ENCODE measurements around the gene IL36B. TPM values are rescaled to one million over a fixed set of nuclear protein-coding genes. Genes with fewer than 3 reads are reported as not detected.

The IL36B gene
- total RNA-seq, result not detected

DNA sequence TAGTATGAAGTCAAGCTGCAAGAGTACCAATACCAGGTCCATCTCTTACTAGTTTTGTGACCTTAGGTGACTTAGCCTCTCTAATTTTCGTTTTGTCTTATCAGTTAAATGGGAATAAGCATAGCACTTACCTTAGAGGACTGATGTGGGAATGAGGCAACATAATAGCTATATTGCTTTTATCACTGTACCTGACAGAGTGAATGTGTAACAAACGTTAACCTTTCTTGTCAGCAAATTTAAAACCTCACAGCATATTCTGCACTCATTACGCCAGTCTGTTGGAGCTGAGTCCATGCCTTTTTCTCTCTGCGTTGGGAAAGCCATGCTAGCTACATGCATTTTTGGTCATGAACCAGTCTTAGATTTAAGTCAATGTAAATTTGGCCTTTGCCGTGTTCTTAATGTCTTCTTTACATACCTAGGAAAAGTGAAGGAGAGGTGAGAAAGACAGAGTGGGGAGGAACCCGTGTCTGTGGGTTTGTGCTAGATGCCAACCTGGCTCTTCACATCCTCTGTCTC, at the start of gene IL36B:
IL36B (minus strand) TSS at position 472 of the 522 bp plus-strand sequence.

GRCh38 chr2:113067681-113068080, 15.0 kb upstream of the IL36B start, which contains the start of gene IL1F10:
IL1F10 (plus strand) TSS chr2:113067970; CDS start chr2:113072739, 4,769 bp downstream.

DNA sequence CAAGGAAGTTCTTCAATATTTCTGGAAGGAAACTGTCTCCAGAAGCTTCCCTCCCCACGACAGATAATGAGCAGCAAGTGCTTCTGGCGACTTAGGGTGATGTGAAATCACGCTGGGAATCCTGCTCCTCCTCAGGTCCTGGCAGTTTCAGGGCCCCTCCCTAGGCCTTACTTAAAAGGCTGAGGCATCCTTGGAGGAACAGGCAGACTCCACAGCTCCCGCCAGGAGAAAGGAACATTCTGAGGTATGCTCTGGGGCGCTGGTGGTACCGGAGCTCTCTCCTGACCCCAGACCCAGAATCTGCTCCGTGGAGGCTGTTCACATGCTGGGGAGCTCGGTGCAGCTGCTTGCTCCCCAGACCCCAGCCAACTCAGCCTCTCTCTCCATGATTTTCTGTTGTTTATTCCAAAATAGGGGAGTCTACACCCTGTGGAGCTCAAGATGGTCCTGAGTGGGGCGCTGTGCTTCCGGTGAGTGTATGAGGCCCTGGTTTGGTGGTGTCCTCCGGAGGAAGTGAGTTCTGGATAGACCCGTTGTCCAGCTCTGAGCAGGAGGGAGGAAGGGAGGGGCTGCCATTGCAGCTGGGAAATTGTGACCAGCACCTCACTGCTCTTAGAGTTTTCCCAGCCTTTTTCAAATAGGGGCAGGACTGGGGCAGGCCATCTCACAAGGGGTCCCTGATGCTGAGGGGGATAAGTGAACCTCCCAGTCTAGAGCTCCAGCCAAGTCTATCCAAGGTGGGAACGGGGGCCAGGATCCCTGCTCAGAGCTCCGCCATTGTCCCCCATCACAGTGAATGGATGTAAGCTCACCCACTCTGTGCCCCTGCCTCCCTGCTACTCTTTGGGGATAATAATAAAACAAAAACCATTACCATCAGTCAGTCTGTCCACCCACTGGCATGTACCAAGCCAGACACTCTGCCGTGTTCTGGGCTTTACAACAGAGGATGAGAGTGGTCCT, 6.6 kb upstream of the IL36B start, which contains the start of gene IL36RN:
IL36RN (plus strand) TSS at position 201 of the 963 bp plus-strand sequence; CDS start at position 442, 241 bp downstream.

GRCh38 chr2:113005030-113005509, 47.6 kb downstream of the IL36B start, which contains the start of gene IL36A:
IL36A (plus strand) TSS chr2:113005459; CDS start chr2:113005872, 413 bp downstream.

GRCh38 chr2:112977559-112978056, 75.1 kb downstream of the IL36B start, which contains the start of gene IL36G:
IL36G (plus strand) TSS chr2:112978006; CDS start chr2:112978639, 633 bp downstream.

Small RNAs within 50 kb of the gene (small RNA-seq; reads per million reads assigned to genes)
- gene HMGN2P23 (ENCODE audit: low replicate concordance), result not detected
- not detected for gene RNU6-1180P (ENCODE audit: low replicate concordance)

Other genes with a start within 250 kb of the IL36B start
- 2.2 TPM for gene IL1B, start 216.1 kb downstream of the IL36B start, total RNA-seq
- not detected for gene IL37, start 141.7 kb downstream of the IL36B start, total RNA-seq
- gene IL36G, start 74.9 kb downstream of the IL36B start, total RNA-seq, result not detected
- gene IL36A, start 47.4 kb downstream of the IL36B start, total RNA-seq, result not detected
- gene IL36RN, start 6.3 kb upstream of the IL36B start, total RNA-seq, result not detected
- not detected for gene IL1F10, start 15.1 kb upstream of the IL36B start, total RNA-seq
- gene IL1RN, start 74.7 kb upstream of the IL36B start, total RNA-seq, result not detected
- 5.3 TPM for gene PSD4, start 121.1 kb upstream of the IL36B start, total RNA-seq
- gene PAX8, start 226.1 kb upstream of the IL36B start, total RNA-seq, result 0.31 TPM